Umbilical cord (tissue), 2 donors: Measurements from ENCODE around the gene DPY19L1. TPM values are rescaled to one million over a fixed set of nuclear protein-coding genes. Genes with fewer than 3 reads are reported as not detected.
A peak's percentile ranks its signal among the peaks of the same experiment; 100 is the strongest.
"Not testable (repeated sequence)": the region's sequence is repeated elsewhere in the genome, so short reads cannot be mapped to it uniquely, and the experiment has no call there.

Experiments
- DNase-seq: peaks from one replicate; pipeline ENCODE4 v3.0.0-alpha.2; 2015; ENCODE audit warnings: low spot score
- total RNA-seq: library from RNA; depleted of rRNA; stranded (reverse); fragments of >200 nt; gene quantifications from one replicate; pipeline ENCODE4 v1.2.3, GENCODE V29; 2014; ENCODE audit warnings: low replicate concordance; ENCODE audit not compliant: insufficient read depth

The DPY19L1 gene
- 49.1 TPM for total RNA-seq

- no peak for DNase-seq
These were observed at the start of gene DPY19L1 for GRCh38 chr7:35037211-35037525. TSS of gene DPY19L1 (minus strand) at chr7:35037485. CDS start at chr7:35037394, 91 bp downstream.

GRCh38 chr7:35079517-35079916 is 42.2 kb upstream of the DPY19L1 start:
- not testable (repeated sequence) for DNase-seq

GRCh38 chr7:35074008-35074407 is 36.7 kb upstream of the DPY19L1 start:
- DNase-seq, result not testable (repeated sequence)

- DNase-seq, result peak; percentile 47
These were observed 35.9 kb upstream of the DPY19L1 start for GRCh38 chr7:35072950-35073827.

GRCh38 chr7:35069084-35069483 is 31.8 kb upstream of the DPY19L1 start:
- DNase-seq, result not testable (repeated sequence)

- not testable (repeated sequence) for DNase-seq
These were observed 28.1 kb upstream of the DPY19L1 start for GRCh38 chr7:35065382-35065781.

- not testable (repeated sequence) for DNase-seq
These were observed 21.3 kb upstream of the DPY19L1 start for GRCh38 chr7:35058571-35058970.

GRCh38 chr7:35057505-35058451 is 20.5 kb upstream of the DPY19L1 start:
- not testable (repeated sequence) for DNase-seq

- DNase-seq, result not testable (repeated sequence)
These were observed 18.4 kb upstream of the DPY19L1 start for GRCh38 chr7:35055733-35056132.

GRCh38 chr7:35053488-35054175 is 16.3 kb upstream of the DPY19L1 start:
- DNase-seq, result peak; percentile 19

- DNase-seq, result not testable (repeated sequence)
These were observed 11.1 kb upstream of the DPY19L1 start for GRCh38 chr7:35048390-35048789.

GRCh38 chr7:35047912-35048305 is 10.6 kb upstream of the DPY19L1 start:
- DNase-seq, result not testable (repeated sequence)

GRCh38 chr7:35047263-35047911 is 10.1 kb upstream of the DPY19L1 start:
- DNase-seq, result not testable (repeated sequence)

- DNase-seq, result not testable (repeated sequence)
These were observed 6.0 kb upstream of the DPY19L1 start for GRCh38 chr7:35043301-35043700.

GRCh38 chr7:35040906-35041305 is 3.6 kb upstream of the DPY19L1 start:
- DNase-seq, result no peak

GRCh38 chr7:35039343-35039742 is 2.1 kb upstream of the DPY19L1 start:
- no peak for DNase-seq

- peak; percentile 14 for DNase-seq
These were observed 1.1 kb upstream of the DPY19L1 start for GRCh38 chr7:35038354-35038753.

GRCh38 chr7:35037526-35038341 is 449 bp upstream of the DPY19L1 start:
- peak; percentile 95 for DNase-seq

GRCh38 chr7:35036361-35037171 is 719 bp downstream of the DPY19L1 start:
- DNase-seq, result peak; percentile 75
